Parathyroid adenoma (tissue), 2 donors: ENCODE data around the gene LZTS3.
A peak's percentile ranks its signal among the peaks of the same experiment; 100 is the strongest.

Source experiments
- H2AFZ ChIP-seq: fragments of 300-600 bp; sonication (generic); one replicate; pipeline ENCODE4 v1.7.0; 2017; ENCODE audit warnings: antibody characterized with exemption, mild to moderate bottlenecking
- H3K27ac ChIP-seq: fragments of 300-600 bp; sonication (generic); one replicate; pipeline ENCODE4 v1.7.0; 2017
- H3K27me3 ChIP-seq: fragments of 300-600 bp; sonication (generic); one replicate; pipeline ENCODE4 v1.7.0; 2017; ENCODE audit warnings: low read length; ENCODE audit not compliant: control insufficient read depth, insufficient read depth
- H3K36me3 ChIP-seq: fragments of 300-600 bp; sonication (generic); one replicate; pipeline ENCODE4 v1.7.0; 2017; ENCODE audit warnings: low read length; ENCODE audit not compliant: control insufficient read depth, insufficient read depth
- H3K4me1 ChIP-seq: fragments of 300-600 bp; sonication (generic); one replicate; pipeline ENCODE4 v1.7.0; 2017; ENCODE audit warnings: control low read depth
- H3K4me2 ChIP-seq: fragments of 300-600 bp; sonication (generic); one replicate; pipeline ENCODE4 v1.7.0; 2017; ENCODE audit warnings: low read length
- H3K4me3 ChIP-seq: fragments of 300-600 bp; sonication (generic); one replicate; pipeline ENCODE4 v1.7.0; 2017; ENCODE audit warnings: low read depth, low read length
- H3K79me2 ChIP-seq: fragments of 300-600 bp; sonication (generic); one replicate; pipeline ENCODE4 v1.7.0; 2017; ENCODE audit warnings: control low read depth
- H3K9ac ChIP-seq: fragments of 300-600 bp; sonication (generic); one replicate; pipeline ENCODE4 v1.7.0; 2017; ENCODE audit warnings: mild to moderate bottlenecking
- H3K9me3 ChIP-seq: fragments of 300-600 bp; sonication (generic); one replicate; pipeline ENCODE4 v1.7.0; 2017; ENCODE audit warnings: low read length; ENCODE audit not compliant: control insufficient read depth
- TF ChIP-seq, protein P1 (sequence below): fragments of 300-600 bp; sonication (generic); IDR thresholded peaks from one replicate; pipeline ENCODE4 v1.7.0; 2017; ENCODE audit warnings: antibody characterized with exemption, mild to moderate bottlenecking
- donor health status: primary hyperparathyroidism.

The LZTS3 gene

DNA sequence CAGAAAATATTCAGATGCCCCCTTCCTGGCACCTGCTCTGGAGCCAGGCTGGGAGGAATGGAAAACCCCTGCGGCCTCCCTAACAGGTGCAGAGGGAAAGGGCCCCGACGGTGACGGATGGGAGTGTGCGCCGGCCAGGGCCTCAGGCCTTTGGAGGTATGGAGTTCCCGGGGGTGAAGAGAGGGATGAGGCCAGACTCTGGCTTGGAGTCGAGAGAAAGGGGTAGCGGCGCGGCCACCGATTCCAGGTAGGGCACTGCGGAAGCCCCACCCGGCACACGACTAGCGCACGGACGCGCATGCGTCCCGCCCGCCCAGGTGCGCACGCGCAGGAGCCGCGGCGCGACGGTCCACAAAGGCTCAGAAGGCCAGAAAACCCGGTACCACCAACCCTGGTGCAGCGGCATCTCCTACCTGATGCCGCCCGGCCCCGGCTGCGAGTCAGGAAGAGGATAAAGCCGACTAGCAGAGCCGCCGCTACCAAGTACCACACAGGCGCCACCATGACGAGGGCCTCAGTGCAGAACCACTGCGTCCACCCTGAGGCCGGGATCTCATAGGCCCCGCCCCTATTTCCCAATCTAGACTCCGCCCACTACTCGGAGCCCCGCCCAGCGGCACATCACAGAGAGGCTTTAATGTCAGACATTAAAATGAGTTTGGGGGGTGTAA, 30.9 kb upstream of the LZTS3 start, which contains the start of gene DDRGK1:
DDRGK1 (minus strand) TSS at position 559 of the 671 bp plus-strand sequence; CDS start at position 504, 55 bp downstream.
- TF ChIP-seq, protein P1, sequence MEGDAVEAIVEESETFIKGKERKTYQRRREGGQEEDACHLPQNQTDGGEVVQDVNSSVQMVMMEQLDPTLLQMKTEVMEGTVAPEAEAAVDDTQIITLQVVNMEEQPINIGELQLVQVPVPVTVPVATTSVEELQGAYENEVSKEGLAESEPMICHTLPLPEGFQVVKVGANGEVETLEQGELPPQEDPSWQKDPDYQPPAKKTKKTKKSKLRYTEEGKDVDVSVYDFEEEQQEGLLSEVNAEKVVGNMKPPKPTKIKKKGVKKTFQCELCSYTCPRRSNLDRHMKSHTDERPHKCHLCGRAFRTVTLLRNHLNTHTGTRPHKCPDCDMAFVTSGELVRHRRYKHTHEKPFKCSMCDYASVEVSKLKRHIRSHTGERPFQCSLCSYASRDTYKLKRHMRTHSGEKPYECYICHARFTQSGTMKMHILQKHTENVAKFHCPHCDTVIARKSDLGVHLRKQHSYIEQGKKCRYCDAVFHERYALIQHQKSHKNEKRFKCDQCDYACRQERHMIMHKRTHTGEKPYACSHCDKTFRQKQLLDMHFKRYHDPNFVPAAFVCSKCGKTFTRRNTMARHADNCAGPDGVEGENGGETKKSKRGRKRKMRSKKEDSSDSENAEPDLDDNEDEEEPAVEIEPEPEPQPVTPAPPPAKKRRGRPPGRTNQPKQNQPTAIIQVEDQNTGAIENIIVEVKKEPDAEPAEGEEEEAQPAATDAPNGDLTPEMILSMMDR = no peak
- H3K4me1 ChIP-seq = peaks cover 8% of the 10 kb centered on the region
- peak within 1 kb of the TSS; percentile 84 for H2AFZ ChIP-seq
- H3K36me3 ChIP-seq = no peaks in the 10 kb centered on the region
- H3K9me3 ChIP-seq = no peaks in the 10 kb centered on the region
- H3K4me3 ChIP-seq = peak within 1 kb of the TSS; percentile 88
- H3K4me2 ChIP-seq = peak within 1 kb of the TSS; percentile 97
- peak within 1 kb of the TSS; percentile 71 for H3K27ac ChIP-seq
- peaks cover 19% of the 10 kb centered on the region for H3K79me2 ChIP-seq
- peak within 1 kb of the TSS; percentile 77 for H3K9ac ChIP-seq
- no peaks in the 10 kb centered on the region for H3K27me3 ChIP-seq

DNA sequence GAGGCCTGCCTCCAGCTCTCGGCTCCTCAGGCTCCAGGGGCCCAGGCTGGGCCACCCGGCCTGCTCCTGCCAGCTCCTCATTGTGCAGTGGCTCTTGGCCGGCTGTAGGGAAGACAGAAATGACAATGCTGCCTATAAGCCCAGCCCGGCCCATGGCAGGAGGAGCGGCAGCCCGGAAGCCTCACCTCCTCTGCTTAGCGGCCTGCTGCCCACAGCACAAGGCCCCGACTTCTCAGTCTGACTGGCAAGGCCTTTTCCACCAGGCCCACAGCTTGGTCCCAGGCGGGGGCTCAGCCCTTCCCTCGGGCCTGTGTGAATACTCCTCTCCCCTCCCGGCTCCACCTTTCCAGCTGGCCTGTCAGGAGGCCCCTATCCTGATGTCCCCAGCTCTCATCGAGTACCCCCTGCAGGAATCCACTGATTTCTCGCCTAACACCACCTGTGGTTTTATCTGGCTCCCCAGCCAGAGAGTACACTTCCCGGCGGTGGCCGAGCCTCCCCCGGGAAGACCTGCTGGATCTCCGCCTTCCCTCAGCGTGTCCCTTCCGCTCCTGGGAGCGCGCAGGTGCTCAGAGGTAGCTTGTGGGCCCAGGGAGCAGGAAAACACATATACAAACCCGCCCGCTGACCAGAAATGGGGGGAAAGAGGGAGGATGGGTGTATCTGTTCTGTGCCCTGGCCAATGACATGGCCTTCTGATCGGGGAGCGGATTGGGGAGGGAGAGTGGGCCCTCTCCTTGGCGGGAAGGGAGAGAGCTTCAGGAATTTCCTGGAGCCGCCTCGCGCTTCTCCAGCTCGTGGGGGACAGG, 30.2 kb upstream of the LZTS3 start:
- TF ChIP-seq, protein P1 = no peak
- peaks cover 19% of the 10 kb centered on the region for H3K79me2 ChIP-seq
- peak overlapping the region; percentile 77 for H3K9ac ChIP-seq
- peak overlapping the region; percentile 84 for H2AFZ ChIP-seq
- peaks cover 8% of the 10 kb centered on the region for H3K4me1 ChIP-seq
- peak overlapping the region; percentile 88 for H3K4me3 ChIP-seq
- peak overlapping the region; percentile 71 for H3K27ac ChIP-seq
- no peaks in the 10 kb centered on the region for H3K36me3 ChIP-seq
- no peaks in the 10 kb centered on the region for H3K9me3 ChIP-seq
- peak overlapping the region; percentile 97 for H3K4me2 ChIP-seq
- H3K27me3 ChIP-seq = no peaks in the 10 kb centered on the region

DNA sequence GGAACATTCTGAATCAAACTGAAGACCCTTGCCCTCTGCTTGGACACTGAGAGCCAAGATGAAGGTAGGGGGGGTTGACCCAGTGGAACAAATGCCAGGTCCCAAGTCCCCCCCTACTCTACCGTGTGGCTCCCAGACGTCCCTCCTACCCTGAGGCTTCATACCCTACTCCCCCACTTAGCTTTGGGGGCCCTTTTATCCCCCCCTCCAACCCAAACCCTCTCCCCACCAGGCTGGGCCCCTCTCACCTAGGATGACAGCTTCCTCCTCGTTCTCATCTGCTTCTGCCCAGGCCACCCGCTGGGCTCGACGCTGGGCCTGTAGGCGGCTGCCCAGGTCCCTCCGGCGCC, 29.6 kb upstream of the LZTS3 start:
- no peaks in the 10 kb centered on the region for H3K27me3 ChIP-seq
- peak overlapping the region; percentile 71 for H3K27ac ChIP-seq
- H3K4me1 ChIP-seq = peaks cover 8% of the 10 kb centered on the region
- H3K4me2 ChIP-seq = peak overlapping the region; percentile 97
- peak overlapping the region; percentile 84 for H2AFZ ChIP-seq
- TF ChIP-seq, protein P1 = no peak
- peak overlapping the region; percentile 88 for H3K4me3 ChIP-seq
- no peaks in the 10 kb centered on the region for H3K36me3 ChIP-seq
- H3K79me2 ChIP-seq = peaks cover 19% of the 10 kb centered on the region
- peak overlapping the region; percentile 77 for H3K9ac ChIP-seq
- no peaks in the 10 kb centered on the region for H3K9me3 ChIP-seq

DNA sequence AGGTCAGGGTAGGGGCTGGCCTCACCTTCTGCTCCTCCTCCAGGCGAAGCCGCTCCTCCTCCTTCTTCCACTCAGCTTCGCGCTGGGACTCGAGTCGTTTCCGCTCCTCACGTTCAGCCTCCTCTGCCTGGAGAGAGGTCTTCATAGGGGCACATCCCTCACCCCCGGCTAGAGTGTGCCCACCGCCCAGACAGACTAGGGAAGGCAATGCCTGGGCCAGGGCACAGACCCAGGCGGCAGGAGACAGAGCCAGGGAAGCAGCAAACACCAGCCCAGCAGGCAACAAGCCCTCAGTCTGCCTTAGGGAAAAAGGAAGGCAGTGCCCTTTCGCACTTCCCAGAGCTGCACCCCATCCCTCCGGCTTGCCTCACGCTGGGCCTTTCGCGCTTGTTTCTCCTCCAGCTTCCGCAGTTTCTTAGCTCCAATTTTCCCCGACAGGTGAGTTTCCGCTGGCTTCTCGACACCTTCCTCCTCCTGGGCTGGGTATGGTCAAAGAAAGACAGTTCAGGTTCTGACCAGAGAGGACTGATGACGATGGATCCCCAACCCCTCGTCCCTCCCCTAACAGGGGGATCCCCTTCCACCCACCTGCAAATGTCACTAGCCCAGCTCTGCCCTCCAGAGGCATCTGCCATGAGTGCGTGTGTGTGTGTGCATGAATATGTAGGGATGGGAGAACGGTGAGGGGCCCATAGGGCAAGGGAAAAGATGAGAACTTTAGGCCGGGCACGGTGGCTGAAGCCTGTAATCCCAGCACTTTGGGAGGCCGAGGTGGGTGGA, 26.8 kb upstream of the LZTS3 start:
- TF ChIP-seq, protein P1 = no peak
- no peak overlapping the region for H3K4me2 ChIP-seq
- H3K9ac ChIP-seq = no peak overlapping the region
- no peaks in the 10 kb centered on the region for H3K36me3 ChIP-seq
- no peak overlapping the region for H3K27ac ChIP-seq
- no peak overlapping the region for H3K4me3 ChIP-seq
- H3K27me3 ChIP-seq = no peaks in the 10 kb centered on the region
- H3K4me1 ChIP-seq = peaks cover 8% of the 10 kb centered on the region
- H3K79me2 ChIP-seq = peaks cover 19% of the 10 kb centered on the region
- H3K9me3 ChIP-seq = no peaks in the 10 kb centered on the region
- no peak overlapping the region for H2AFZ ChIP-seq
